Measurements from ENCODE around the gene TRMT112.

TRMT112 gene

DNA sequence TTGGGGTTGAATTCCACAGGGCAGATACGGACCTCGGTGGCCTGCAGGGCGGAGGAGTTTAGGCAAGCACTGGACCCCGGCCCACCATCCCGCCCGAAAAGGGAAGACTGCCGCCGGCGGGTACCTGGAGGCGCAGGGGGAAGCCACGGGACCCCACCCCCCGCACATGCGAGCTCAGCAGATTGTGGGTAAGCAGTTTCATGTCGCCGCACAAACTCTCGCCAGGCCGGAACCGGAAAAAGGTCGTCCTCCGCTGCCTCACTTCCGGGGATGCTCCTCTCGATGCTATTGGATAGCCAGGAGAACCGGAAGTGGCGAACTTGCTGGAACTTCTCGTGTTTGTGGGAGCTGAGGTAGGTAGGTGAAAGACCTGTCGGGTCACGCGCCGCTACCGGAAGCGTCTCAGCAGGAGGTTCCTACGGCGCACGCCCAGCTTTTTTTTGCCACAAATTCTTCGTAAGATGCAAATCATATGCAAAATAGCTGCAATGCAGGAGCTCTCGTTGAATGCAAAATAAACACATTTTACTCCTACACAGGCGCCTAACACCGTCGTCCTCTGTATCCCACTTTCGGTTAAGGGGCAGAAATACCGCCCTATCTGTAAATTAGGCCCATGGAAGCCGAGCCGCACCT is at the start of gene TRMT112:
Gene TRMT112, minus strand, starts transcription at position 235 of the 636 bp plus-strand sequence. Its CDS starts 33 bp downstream, at position 202.
- H3K4me1 Mint-ChIP-seq (ENCODE audit: low read depth): peaks cover 70% of the 10 kb centered on the region
- intact Hi-C loops (cut with micrococcal nuclease): loop anchor here (1.0 kb wide), 1 partner anchor 12 kb away; the partner anchor contains the start of gene ESRRA
- no peaks in the 10 kb centered on the region for H3K27me3 Mint-ChIP-seq
- H3K27ac Mint-ChIP-seq: peak within 1 kb of the TSS; percentile 96
- peaks cover 92% of the 10 kb centered on the region for H3K36me3 Mint-ChIP-seq (ENCODE audit: low read depth)
- H3K4me3 Mint-ChIP-seq: peak within 1 kb of the TSS; percentile 80
- H3K9me3 Mint-ChIP-seq: no peaks in the 10 kb centered on the region

DNA sequence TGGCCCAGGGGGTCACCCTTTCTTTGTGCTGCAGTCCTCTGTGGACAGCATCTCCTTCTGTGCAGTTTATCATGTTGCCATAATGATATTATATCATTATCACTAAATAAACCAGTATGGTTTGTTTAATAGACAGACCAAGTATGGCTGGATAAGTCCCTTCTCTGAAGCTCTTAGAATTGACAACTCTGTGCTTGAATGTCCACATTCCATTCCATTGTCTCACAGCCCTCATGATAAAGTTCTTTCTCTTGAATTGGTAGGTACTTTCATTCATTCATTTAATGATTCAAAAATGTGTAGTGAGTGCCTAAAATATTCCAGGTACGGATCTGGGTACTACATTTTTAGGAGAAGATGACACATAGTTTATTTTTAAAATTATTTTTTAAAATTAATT is 49.4 kb upstream of the TRMT112 start:
- Mint-ChIP-seq H3K27me3 (no peaks in the 10 kb centered on the region), H3K27ac (no peak overlapping the region), H3K4me3 (no peak overlapping the region), H3K4me1 (ENCODE audit: low read depth) (peaks cover 7% of the 10 kb centered on the region), H3K36me3 (ENCODE audit: low read depth) (peaks cover 100% of the 10 kb centered on the region), H3K9me3 (no peaks in the 10 kb centered on the region)
- intact Hi-C loops (cut with micrococcal nuclease): no loop called here

DNA sequence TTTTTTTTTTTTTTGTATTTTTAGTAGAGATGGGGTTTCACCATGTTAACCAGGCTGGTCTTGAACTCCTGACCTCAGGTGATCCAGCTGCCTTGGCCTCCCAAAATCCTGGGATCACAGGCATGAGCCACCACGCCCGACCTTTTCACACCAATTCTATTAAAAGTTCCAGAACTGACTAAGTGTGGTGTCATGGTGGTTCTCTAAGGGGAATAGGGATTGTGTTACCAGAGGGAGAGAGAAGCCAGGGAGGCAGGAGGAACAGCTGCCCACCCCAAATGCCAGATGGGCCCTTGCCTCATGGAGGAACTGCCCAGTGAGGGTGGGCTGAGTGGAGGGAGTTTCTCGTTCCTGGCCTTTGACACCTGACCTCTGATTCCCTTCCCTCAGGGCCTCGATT is 47.6 kb upstream of the TRMT112 start:
- intact Hi-C loops (cut with micrococcal nuclease): loop anchor here (5.0 kb wide), 1 partner anchor 82 kb away; no protein-coding TSS in a partner anchor
- Mint-ChIP-seq H3K9me3 (no peaks in the 10 kb centered on the region), H3K27ac (no peak overlapping the region), H3K4me1 (ENCODE audit: low read depth) (peaks cover 23% of the 10 kb centered on the region), H3K4me3 (no peak overlapping the region), H3K27me3 (no peaks in the 10 kb centered on the region), H3K36me3 (ENCODE audit: low read depth) (peaks cover 100% of the 10 kb centered on the region)

DNA sequence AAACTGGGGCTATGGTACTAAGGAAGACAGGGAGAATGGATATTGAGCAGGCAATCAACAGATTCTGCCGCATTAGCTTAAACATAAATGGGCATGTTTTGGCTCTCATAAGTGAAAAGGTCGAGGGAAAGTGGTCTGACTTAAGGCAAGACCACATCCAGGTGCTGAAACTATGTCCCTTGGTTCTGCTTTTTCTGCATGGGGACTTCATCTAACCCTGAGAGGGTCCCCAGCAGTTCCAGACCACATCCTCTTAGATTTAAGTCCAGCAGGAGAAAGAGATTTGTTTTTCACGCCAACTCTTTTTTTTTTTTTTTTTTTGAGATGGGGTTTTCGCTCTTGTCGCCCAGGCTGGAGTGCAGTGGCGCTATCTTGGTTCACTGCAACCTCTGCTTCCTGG is 47.1 kb upstream of the TRMT112 start:
- Mint-ChIP-seq H3K36me3 (ENCODE audit: low read depth) (peaks cover 100% of the 10 kb centered on the region), H3K27ac (no peak overlapping the region), H3K4me3 (no peak overlapping the region), H3K9me3 (no peaks in the 10 kb centered on the region), H3K27me3 (no peaks in the 10 kb centered on the region), H3K4me1 (ENCODE audit: low read depth) (peaks cover 28% of the 10 kb centered on the region)
- intact Hi-C loops (cut with micrococcal nuclease): loop anchor here (5.0 kb wide), 1 partner anchor 83 kb away; no protein-coding TSS in a partner anchor

DNA sequence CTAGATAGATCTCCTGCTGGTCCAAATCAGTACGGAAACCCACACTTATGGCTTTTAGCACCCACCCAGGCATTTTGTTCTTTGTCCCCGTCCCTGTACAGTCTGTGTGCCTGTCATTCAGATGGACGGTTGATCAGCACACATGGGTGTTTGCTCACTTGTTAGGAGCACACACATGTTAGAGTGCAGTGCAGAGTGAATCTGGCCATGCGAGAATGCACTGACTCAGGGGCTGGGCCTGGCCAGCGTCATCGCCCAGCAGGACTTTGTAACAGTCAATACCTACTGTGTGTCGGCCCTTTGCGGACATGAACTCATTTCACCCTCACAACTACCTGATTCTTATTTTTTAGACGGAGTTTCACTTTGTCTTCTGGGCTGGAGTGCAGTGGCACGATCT is 45.0 kb upstream of the TRMT112 start:
- H3K36me3 Mint-ChIP-seq (ENCODE audit: low read depth): peaks cover 89% of the 10 kb centered on the region
- no peak overlapping the region for H3K27ac Mint-ChIP-seq
- no peak overlapping the region for H3K4me3 Mint-ChIP-seq
- H3K27me3 Mint-ChIP-seq: no peaks in the 10 kb centered on the region
- peaks cover 44% of the 10 kb centered on the region for H3K4me1 Mint-ChIP-seq (ENCODE audit: low read depth)
- H3K9me3 Mint-ChIP-seq: no peaks in the 10 kb centered on the region
- intact Hi-C loops (cut with micrococcal nuclease): loop anchor here (5.0 kb wide), 1 partner anchor 85 kb away; no protein-coding TSS in a partner anchor

DNA sequence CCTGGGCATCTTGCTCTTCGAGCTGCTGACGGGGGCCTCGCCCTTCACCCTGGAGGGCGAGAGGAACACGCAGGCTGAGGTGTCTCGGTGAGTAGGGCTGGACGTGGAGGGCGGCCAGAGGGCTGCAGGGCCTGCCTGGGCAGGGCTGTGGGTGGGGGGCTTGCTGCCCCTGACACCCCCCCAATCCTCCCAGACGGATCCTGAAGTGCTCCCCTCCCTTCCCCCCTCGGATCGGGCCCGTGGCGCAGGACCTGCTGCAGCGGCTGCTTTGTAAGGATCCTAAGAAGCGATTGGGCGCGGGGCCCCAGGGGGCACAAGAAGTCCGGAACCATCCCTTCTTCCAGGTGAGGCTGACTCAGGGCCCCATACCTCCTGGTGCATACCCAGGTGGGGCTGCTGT is 44.3 kb upstream of the TRMT112 start:
- Mint-ChIP-seq H3K27me3 (no peaks in the 10 kb centered on the region), H3K4me3 (no peak overlapping the region), H3K27ac (peak overlapping the region; percentile 80), H3K36me3 (ENCODE audit: low read depth) (peaks cover 89% of the 10 kb centered on the region), H3K4me1 (ENCODE audit: low read depth) (peaks cover 47% of the 10 kb centered on the region), H3K9me3 (no peaks in the 10 kb centered on the region)
- intact Hi-C loops (cut with micrococcal nuclease): loop anchor here (5.0 kb wide), 1 partner anchor 86 kb away; no protein-coding TSS in a partner anchor

DNA sequence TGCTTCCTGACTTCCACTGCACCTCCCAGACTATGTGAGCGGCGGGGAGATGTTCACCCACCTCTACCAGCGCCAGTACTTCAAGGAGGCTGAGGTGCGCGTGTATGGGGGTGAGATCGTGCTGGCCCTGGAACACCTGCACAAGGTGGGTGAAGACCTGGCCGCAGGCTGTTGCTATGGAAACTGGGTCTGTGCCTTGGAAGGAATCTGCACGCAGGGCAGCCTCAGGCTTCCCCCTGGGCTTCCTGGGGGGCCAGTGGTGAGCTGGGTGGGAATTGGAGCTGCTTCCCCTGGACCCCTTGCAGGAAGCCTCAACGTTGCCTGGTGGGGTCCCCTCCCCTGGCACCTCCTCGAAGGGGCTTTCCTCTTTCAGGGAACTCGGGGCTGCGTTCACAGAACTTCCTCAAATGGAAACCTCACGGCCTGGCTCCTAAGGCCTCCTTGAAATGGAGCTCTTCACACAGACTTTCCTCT is 43.1 kb upstream of the TRMT112 start:
- H3K9me3 Mint-ChIP-seq: no peaks in the 10 kb centered on the region
- peak overlapping the region; percentile 93 for H3K4me3 Mint-ChIP-seq
- peaks cover 52% of the 10 kb centered on the region for H3K4me1 Mint-ChIP-seq (ENCODE audit: low read depth)
- intact Hi-C loops (cut with micrococcal nuclease): loop anchor here (5.0 kb wide), 1 partner anchor 87 kb away; no protein-coding TSS in a partner anchor
- peak overlapping the region; percentile 80 for H3K27ac Mint-ChIP-seq
- peaks cover 82% of the 10 kb centered on the region for H3K36me3 Mint-ChIP-seq (ENCODE audit: low read depth)
- no peaks in the 10 kb centered on the region for H3K27me3 Mint-ChIP-seq

DNA sequence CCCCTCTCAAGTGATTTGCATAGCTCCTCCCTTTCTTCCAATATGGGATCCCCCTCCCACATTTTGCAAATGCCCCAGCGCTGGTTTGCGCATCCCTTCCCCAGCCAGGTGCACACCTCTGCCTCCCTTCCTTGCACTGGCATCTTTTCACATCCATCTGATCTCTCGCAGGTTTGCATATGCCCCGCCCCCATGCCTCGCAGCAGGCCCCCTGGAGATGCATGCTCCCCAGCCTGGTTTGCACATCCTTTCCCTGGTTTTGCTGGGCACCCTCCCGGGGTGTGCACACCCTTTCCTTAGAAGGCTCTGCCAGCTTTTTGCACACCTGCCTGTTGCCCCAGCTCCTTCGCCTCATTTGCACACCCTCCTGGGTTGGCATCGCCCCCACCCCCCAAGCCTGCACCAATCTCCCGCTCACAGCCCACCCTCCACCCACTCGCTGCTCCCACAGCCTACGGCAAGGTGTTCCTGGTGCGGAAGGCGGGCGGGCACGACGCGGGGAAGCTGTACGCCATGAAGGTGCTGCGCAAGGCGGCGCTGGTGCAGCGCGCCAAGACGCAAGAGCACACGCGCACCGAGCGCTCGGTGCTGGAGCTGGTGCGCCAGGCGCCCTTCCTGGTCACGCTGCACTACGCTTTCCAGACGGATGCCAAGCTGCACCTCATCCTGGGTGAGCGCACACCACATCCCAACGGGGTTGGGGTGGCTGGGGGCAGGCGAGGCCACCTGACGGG is 42.5 kb upstream of the TRMT112 start:
- Mint-ChIP-seq H3K36me3 (ENCODE audit: low read depth) (peaks cover 76% of the 10 kb centered on the region), H3K4me3 (peak overlapping the region; percentile 93), H3K27me3 (no peaks in the 10 kb centered on the region), H3K9me3 (no peaks in the 10 kb centered on the region), H3K27ac (peak overlapping the region; percentile 80), H3K4me1 (ENCODE audit: low read depth) (peaks cover 58% of the 10 kb centered on the region)
- intact Hi-C loops (cut with micrococcal nuclease): loop anchor here (5.0 to 10.0 kb wide), 2 partner anchors 87 to 295 kb away; no protein-coding TSS in a partner anchor

DNA sequence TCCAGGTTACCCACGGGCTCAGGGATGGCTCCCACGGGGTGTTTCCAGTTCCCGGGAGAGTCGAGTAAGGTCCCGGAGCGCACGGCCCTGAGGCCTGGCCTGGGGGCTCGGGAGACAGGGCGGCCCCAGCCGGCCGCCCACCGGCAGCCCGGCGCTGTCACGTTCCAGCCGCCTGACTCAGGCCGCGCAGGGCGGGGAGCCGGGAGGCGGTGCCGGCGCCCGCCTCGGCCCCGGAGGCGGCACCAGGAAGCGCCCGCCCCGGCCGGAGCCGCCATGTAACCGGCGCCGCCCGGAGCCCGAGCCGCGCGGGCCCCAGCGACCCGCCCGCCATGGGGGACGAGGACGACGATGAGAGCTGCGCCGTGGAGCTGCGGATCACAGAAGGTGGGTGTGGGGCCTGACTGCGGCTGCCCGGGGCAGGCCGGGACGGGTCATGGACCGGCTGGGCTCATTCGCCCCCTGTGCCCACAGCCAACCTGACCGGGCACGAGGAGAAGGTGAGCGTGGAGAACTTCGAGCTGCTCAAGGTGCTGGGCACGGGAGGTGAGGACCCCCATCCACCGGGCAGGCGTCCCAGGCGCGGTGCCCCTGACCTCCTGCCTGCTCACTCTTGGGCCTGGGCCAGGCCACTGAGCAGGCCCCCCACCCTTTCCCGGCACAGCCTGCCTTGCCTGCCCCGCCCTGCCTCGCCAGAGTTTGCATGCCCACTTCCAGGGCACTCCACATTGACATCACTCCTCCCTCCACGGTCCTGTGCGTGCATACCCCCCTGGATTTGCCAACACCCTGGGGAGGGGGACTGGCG is 41.8 kb upstream of the TRMT112 start, which contains the start of gene RPS6KA4:
Gene RPS6KA4, plus strand, starts transcription at position 256 of the 805 bp plus-strand sequence. Its CDS starts 74 bp downstream, at position 330.
- peak within 1 kb of the TSS; percentile 93 for H3K4me3 Mint-ChIP-seq

DNA sequence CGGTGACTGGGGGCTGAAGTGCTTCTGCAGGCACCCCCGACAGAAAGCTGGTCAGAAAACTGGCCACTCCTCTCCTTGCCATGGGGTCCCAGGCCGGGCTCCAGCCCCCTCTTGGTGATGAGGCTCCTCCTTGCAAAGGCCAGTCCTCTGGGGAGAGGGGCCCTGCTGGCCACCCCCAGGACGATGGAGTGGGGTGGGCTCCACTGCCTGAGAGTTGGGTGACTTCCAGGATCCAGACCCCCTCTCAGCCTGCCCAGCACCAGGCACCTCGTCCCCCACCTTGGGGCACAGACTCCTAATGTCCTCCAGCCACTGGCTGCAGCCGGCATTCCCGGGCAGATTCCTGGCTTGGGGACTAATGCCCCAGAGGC is 41.2 kb upstream of the TRMT112 start:
- H3K9me3 Mint-ChIP-seq: no peaks in the 10 kb centered on the region
- peaks cover 59% of the 10 kb centered on the region for H3K4me1 Mint-ChIP-seq (ENCODE audit: low read depth)
- peak overlapping the region; percentile 93 for H3K4me3 Mint-ChIP-seq
- intact Hi-C loops (cut with micrococcal nuclease): loop anchor here (10.0 kb wide), 1 partner anchor 296 kb away; no protein-coding TSS in a partner anchor
- H3K27ac Mint-ChIP-seq: peak overlapping the region; percentile 80
- H3K27me3 Mint-ChIP-seq: no peaks in the 10 kb centered on the region
- H3K36me3 Mint-ChIP-seq (ENCODE audit: low read depth): peaks cover 71% of the 10 kb centered on the region

More for the DNA sequence above, 41.8 kb upstream of the TRMT112 start, which contains the start of gene RPS6KA4:
- intact Hi-C loops (cut with micrococcal nuclease): loop anchor here (10.0 kb wide), 1 partner anchor 296 kb away; no protein-coding TSS in a partner anchor
- Mint-ChIP-seq H3K36me3 (ENCODE audit: low read depth) (peaks cover 71% of the 10 kb centered on the region), H3K27ac (peak within 1 kb of the TSS; percentile 80), H3K27me3 (no peaks in the 10 kb centered on the region), H3K9me3 (no peaks in the 10 kb centered on the region), H3K4me1 (ENCODE audit: low read depth) (peaks cover 61% of the 10 kb centered on the region)

DNA sequence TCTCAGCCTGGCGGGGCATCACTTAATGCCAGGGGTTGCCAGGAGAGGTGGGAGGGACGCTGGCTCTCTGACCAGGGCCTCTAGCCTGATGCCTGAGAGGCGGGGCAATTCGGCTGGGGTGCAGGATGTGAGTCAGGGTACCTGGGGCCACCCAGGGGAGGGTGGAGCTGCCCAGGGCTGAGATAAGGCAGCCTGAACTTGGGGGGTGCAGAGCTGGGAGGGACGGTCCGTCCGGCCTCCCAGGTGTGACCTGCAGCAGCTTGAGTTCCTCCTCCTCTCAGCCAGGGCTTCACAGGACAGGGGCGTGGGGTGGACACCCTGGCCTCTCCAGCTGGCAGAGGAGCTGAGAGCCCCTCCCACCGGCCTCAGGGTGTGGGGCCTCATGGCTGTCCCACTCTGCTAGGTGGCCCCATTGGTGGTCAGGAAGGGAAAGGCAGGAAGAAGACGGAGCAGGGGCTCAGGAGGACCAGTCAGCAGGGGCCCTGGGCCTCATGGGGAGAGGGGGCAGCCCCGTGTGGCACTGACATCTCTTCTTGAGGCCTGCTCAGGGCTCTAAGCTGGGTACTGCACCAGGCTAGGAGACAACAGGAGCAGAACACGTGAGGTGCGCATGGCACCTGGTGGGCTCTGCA is 40.7 kb upstream of the TRMT112 start:
- no peaks in the 10 kb centered on the region for H3K27me3 Mint-ChIP-seq
- no peaks in the 10 kb centered on the region for H3K9me3 Mint-ChIP-seq
- H3K36me3 Mint-ChIP-seq (ENCODE audit: low read depth): peaks cover 71% of the 10 kb centered on the region
- intact Hi-C loops (cut with micrococcal nuclease): loop anchor here (10.0 kb wide), 1 partner anchor 297 kb away; no protein-coding TSS in a partner anchor
- H3K27ac Mint-ChIP-seq: peak overlapping the region; percentile 80
- peak overlapping the region; percentile 93 for H3K4me3 Mint-ChIP-seq
- H3K4me1 Mint-ChIP-seq (ENCODE audit: low read depth): peaks cover 54% of the 10 kb centered on the region

DNA sequence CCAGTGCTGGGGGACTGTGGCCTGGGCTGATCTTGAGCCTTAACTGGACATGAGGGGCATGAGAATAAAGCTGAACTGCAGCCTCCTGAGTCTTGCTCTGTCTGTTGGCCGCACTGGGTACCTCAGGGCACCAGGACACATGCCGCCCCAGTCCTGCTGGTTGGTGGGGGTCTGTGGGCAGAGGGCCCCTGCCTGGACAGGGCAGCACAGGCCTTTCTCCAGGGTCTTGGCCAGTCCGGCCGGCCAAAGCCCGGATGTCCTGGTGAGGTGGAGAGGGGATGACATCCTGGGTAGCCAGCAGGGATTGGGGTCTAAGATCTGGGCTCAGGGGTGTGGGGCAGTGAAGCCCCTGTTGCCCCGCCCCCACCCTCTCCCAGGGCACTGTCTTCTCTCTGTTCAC is 40.1 kb upstream of the TRMT112 start:
- Mint-ChIP-seq H3K27me3 (no peaks in the 10 kb centered on the region), H3K4me1 (ENCODE audit: low read depth) (peaks cover 54% of the 10 kb centered on the region), H3K9me3 (no peaks in the 10 kb centered on the region), H3K36me3 (ENCODE audit: low read depth) (peaks cover 71% of the 10 kb centered on the region), H3K27ac (peak overlapping the region; percentile 80), H3K4me3 (no peak overlapping the region)
- intact Hi-C loops (cut with micrococcal nuclease): loop anchor here (10.0 kb wide), 1 partner anchor 297 kb away; no protein-coding TSS in a partner anchor
